ENCODE data around the gene RHOB. TPM values are rescaled to one million over a fixed set of nuclear protein-coding genes. Genes with fewer than 3 reads are reported as not detected.
"Not testable (repeated sequence)": the region's sequence is repeated elsewhere in the genome, so short reads cannot be mapped to it uniquely, and the experiment has no call there.

Gene RHOB
- total RNA-seq, 1 experiment from 2014 or later: 143 TPM

GRCh38 chr2:20488201-20488641, 41.3 kb downstream of the RHOB start:
- H3K4me3 Mint-ChIP-seq (ENCODE audit: low read depth, unreplicated experiment): no peak overlapping the region
- intact Hi-C loops (cut with micrococcal nuclease; ENCODE audit: unreplicated experiment): no loop called here
- CTCF ChIA-PET: interaction anchor here (0.9 kb wide), 1 partner anchor 9 kb away, joined by 4 read pairs; no protein-coding TSS in a partner anchor
- H3K27ac Mint-ChIP-seq (ENCODE audit: unreplicated experiment): no peak overlapping the region
- no peak for DNase-seq
- H3K36me3 Mint-ChIP-seq (ENCODE audit: insufficient read depth, unreplicated experiment): no peaks in the 10 kb centered on the region
- no TSS peak for BruUV-seq (replicated peaks)
- no peak for TF ChIP-seq CTCF (IDR thresholded peaks at IDR 0.05; ENCODE audit: unreplicated experiment)
- H3K9me3 Mint-ChIP-seq (ENCODE audit: low read depth, unreplicated experiment): no peaks in the 10 kb centered on the region
- no peaks in the 10 kb centered on the region for H3K27me3 Mint-ChIP-seq (ENCODE audit: unreplicated experiment)
- peaks cover 11% of the 10 kb centered on the region for H3K4me1 Mint-ChIP-seq (ENCODE audit: low read depth, unreplicated experiment)

GRCh38 chr2:20488782-20489181, 41.9 kb downstream of the RHOB start:
- peaks cover 11% of the 10 kb centered on the region for H3K4me1 Mint-ChIP-seq (ENCODE audit: low read depth, unreplicated experiment)
- DNase-seq: no peak
- no peak for TF ChIP-seq CTCF (IDR thresholded peaks at IDR 0.05; ENCODE audit: unreplicated experiment)
- CTCF ChIA-PET: interaction anchor here (0.7 to 0.9 kb wide), 2 partner anchors 9 to 45 kb away, joined by 4 read pairs; no protein-coding TSS in a partner anchor
- intact Hi-C loops (cut with micrococcal nuclease; ENCODE audit: unreplicated experiment): no loop called here
- H3K36me3 Mint-ChIP-seq (ENCODE audit: insufficient read depth, unreplicated experiment): no peaks in the 10 kb centered on the region
- H3K4me3 Mint-ChIP-seq (ENCODE audit: low read depth, unreplicated experiment): no peak overlapping the region
- no peak overlapping the region for H3K27ac Mint-ChIP-seq (ENCODE audit: unreplicated experiment)
- H3K27me3 Mint-ChIP-seq (ENCODE audit: unreplicated experiment): no peaks in the 10 kb centered on the region
- no TSS peak for BruUV-seq (replicated peaks)
- H3K9me3 Mint-ChIP-seq (ENCODE audit: low read depth, unreplicated experiment): no peaks in the 10 kb centered on the region

- Mint-ChIP-seq H3K27me3 (ENCODE audit: unreplicated experiment) (no peaks in the 10 kb centered on the region), H3K9me3 (ENCODE audit: low read depth, unreplicated experiment) (no peaks in the 10 kb centered on the region), H3K4me3 (ENCODE audit: low read depth, unreplicated experiment) (no peak overlapping the region), H3K4me1 (ENCODE audit: low read depth, unreplicated experiment) (peaks cover 11% of the 10 kb centered on the region), H3K36me3 (ENCODE audit: insufficient read depth, unreplicated experiment) (no peaks in the 10 kb centered on the region), H3K27ac (ENCODE audit: unreplicated experiment) (no peak overlapping the region)
- CTCF ChIA-PET: interaction anchor here (1.1 kb wide), 1 partner anchor 33 kb away, joined by 3 read pairs; no protein-coding TSS in a partner anchor
- no TSS peak for BruUV-seq (replicated peaks)
- no peak for DNase-seq
- no peak for TF ChIP-seq CTCF (IDR thresholded peaks at IDR 0.05; ENCODE audit: unreplicated experiment)
- intact Hi-C loops (cut with micrococcal nuclease; ENCODE audit: unreplicated experiment): no loop called here
Measured at GRCh38 chr2:20490300-20491181, 43.7 kb downstream of the RHOB start.

- Mint-ChIP-seq H3K4me3 (ENCODE audit: low read depth, unreplicated experiment) (no peak overlapping the region), H3K9me3 (ENCODE audit: low read depth, unreplicated experiment) (no peaks in the 10 kb centered on the region), H3K27me3 (ENCODE audit: unreplicated experiment) (no peaks in the 10 kb centered on the region), H3K27ac (ENCODE audit: unreplicated experiment) (no peak overlapping the region), H3K36me3 (ENCODE audit: insufficient read depth, unreplicated experiment) (no peaks in the 10 kb centered on the region), H3K4me1 (ENCODE audit: low read depth, unreplicated experiment) (peaks cover 19% of the 10 kb centered on the region)
- no peak for DNase-seq
- intact Hi-C loops (cut with micrococcal nuclease; ENCODE audit: unreplicated experiment): no loop called here
- no TSS peak for BruUV-seq (replicated peaks)
- CTCF ChIA-PET: no interaction called here
- TF ChIP-seq CTCF (IDR thresholded peaks at IDR 0.05; ENCODE audit: unreplicated experiment): no peak
Measured at GRCh38 chr2:20491739-20492531, 45.1 kb downstream of the RHOB start.

GRCh38 chr2:20493095-20493494, 46.2 kb downstream of the RHOB start:
- CTCF ChIA-PET; H3K27ac Mint-ChIP-seq (ENCODE audit: unreplicated experiment); H3K9me3 Mint-ChIP-seq (ENCODE audit: low read depth, unreplicated experiment); H3K27me3 Mint-ChIP-seq (ENCODE audit: unreplicated experiment); intact Hi-C loops (cut with micrococcal nuclease; ENCODE audit: unreplicated experiment); DNase-seq; H3K4me3 Mint-ChIP-seq (ENCODE audit: low read depth, unreplicated experiment); BruUV-seq (replicated peaks); H3K36me3 Mint-ChIP-seq (ENCODE audit: insufficient read depth, unreplicated experiment): not testable (repeated sequence)
- H3K4me1 Mint-ChIP-seq (ENCODE audit: low read depth, unreplicated experiment): peaks cover 20% of the 10 kb centered on the region

Data from Calu3 (cell line).